Effector CD8-positive, alpha-beta T cell (primary cell): Measurements from ENCODE around the gene MBOAT1.
"Not testable (repeated sequence)": the region's sequence is repeated elsewhere in the genome, so short reads cannot be mapped to it uniquely, and the experiment has no call there.

Experiments
- DNase-seq: peaks from one replicate; lab custom pipeline; 2025; lab: John Stamatoyannopoulos, UW

MBOAT1 gene

DNA sequence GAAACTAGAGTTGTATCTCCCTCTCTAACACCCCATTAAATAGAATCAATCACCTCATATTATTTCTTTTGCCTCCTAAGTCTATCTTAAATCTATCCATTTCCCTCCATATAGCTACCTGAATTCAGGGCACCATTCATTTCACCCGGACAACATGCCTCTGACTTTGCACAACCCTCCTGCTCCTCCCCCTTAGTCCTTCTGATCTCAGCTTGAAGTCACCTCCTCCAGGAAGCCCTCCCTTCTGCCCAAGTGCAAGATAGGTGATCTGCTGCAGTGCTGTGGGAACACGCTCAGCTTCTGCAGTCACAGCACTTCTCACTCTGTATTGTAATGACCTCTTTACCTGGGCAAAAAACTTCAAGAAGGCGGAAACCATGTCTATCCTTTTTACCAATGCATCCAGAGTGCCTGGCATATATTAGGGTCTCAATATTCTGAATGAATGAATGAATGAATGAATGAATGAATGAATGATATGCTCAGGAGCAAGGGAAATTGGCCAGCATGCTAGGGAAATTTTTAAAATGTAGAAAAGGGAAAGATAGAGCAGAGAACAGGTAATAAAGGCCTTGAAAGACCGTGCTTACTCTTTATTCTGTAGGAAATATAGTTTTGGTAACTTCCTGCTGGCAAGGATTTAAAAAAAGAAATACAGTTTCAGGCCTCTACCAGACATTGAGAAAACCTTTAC lies 41.7 kb downstream of the MBOAT1 start:
- DNase-seq: no peak

DNA sequence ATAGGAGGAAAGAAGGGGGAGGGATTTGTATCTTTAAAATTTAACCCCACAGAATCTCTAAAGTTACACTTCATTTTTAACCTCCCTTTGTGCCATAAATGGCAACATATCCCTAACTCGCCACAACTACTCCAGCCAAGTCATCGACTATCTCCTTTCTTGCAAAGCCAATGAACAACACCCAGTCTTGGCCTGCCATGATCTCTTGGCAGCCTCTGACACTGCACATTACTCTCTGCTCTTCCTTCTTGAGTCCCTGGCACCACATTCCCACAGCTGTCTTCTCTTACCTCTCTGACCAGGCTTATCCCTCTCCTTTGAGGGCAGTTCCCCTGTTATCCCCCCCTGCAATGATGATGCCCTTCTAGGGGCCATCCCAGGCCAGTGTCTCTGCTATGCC lies 42.5 kb downstream of the MBOAT1 start:
- no peak for DNase-seq

DNA sequence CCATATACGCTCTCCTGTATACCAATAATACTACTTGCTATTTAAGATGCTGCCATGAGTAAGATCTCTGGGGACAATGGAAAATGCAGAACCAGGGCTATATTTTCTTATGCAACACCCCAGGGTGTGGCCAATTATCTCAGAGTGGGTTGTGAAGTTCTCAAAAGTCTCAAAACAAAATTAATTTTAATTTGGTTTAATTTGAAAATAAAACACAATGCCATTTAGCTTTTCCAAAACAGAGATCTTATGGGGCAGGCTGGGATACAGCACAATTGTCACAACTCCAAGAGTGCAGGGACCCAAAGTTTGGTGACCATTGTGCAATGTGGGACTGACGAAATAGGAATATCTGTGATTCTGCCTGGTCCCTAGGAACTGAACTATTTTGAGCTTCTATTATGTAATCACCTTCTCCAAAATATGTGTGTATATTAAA lies 43.1 kb downstream of the MBOAT1 start:
- DNase-seq: no peak

DNA sequence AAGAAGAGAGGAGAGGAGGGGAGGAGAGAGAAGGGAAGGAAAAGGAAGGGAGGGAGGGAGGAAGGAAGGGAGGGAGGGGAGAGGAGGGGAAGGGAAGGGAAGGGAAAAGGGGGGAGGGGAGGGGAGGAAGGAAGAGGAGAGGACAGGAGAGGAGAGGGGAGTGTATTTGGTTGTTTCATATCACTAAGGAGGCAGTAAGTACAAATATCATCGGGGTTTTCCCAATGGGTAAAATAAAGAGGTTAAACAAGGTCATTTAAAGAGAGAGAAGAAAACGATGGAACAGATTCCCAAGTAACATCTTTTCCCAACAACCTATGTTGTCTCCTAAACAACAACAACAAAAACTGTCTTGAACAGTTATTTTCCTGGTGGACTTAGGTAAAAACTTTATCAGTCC lies 43.6 kb downstream of the MBOAT1 start:
- no peak for DNase-seq

DNA sequence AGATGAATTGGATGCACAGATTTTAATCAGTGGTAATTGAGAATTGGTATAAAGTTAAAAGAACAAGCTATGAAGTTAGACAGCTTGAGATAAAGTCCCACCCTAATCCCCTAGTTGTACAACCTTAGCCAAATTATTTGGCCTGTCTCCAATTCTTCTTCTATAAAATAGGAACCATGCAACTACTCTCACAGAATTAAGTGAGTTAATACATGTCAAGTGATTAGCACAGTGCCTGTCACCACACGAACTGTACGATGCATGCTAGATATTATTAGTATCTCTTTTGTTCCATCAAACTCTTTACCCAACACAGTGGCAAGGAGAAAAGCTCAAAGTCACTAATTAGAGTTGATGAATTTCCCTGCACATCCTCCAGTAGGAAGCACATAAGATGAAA lies 44.7 kb downstream of the MBOAT1 start:
- no peak for DNase-seq

DNA sequence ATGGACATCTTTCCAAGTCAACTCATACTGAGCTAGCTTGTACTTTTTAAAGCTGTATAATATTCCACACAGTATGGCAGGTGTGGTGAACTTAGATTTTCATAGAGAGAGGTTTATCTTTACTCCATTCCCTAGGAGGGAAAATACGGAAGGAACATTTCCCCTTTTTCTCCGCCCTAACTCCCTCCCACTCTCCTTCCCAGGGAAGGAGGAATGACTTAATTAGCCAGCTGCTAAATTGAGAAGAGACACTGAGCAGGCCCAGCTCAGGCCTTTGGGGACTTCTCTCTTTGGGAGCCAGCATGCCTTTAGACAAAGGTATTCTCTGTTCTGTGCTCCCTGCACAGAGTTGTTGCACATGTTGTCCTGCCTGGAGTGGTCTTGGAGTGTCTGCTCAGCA lies 46.1 kb downstream of the MBOAT1 start:
- no peak for DNase-seq

DNA sequence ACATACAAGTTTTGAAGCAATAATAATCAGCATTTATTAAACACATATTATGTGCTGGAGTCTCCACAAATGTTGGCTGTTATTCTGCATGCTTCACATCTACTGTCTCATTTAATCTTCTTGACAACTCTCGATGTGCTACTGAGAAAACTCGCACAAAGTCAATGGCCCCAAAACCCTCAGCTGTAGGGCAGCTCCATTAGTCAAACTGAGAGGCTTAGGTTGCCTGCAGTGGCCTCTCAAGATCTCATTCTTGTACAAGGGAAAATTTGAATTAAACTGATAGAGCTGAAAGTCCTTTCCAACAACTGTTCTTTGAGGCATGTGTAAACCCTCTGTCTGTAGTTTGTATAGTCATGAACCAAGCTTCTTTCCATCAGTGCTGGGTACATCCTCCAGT lies 49.8 kb downstream of the MBOAT1 start:
- DNase-seq: no peak

DNA sequence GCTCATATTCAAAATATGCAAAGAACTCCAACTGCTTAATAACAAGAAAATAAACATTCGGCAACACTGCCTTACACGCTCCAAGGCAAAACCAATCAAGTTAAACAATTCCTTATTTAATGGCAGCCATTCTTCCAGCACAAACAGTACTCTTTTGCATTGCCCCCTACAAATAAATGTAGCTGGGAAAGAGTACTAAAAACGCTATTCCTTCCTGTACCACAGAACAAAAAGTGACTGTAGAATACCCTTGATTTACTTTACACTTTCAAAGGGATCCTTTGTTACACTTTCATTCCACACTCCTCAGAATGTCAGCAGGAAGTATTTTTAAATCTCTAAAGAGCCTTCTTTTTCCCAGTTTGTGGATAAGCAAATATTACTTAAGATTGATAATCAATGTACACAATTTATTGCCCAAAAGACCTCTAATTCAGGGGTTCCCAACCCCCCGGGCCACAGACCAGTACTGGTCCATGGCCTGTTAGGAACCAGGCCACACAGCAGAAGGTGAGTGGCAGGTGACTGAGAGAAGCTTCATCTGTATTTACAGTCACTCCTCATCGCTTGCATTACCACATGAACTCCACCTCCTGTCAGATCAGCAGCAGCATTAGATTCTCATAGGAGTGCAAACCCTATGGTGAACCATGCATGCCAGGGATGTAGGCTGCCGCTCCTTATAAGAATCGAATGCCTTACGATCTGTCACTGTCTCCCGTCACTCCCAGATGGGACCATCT lies 51.6 kb downstream of the MBOAT1 start:
- no peak for DNase-seq

DNA sequence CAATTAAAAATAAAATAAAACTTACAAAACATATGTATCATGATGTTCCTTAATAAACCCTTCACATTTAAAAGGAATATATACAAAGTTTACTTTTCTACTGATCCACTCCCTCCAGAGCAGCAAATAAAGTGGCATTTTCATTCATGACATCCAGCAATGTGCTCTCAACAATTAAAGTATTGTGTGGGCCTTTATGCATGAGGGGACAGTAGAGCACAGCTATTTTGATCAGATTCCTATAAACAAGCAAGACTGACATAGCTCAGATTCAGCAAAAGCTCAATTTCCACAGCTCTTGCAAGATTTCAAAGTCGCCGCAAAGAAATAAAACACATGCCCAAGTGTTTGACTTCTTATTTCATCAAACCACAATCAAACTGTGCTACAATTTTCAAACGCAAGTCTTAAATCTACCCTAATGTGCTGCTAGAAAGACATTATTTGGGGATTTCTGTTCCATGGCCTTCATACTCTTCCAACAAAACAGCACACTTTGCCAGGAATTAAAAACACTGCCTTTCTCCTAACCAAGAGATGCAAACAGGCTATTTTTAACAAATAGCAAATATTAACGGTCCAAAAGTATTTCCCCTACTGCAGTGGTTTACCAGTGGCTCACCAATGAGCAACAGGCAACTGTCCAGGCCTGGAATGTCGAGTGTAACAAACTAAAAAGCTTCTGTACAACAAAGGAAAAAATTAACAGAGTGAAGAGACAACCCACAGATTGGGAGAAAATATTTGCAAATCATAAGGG lies 52.3 kb downstream of the MBOAT1 start:
- DNase-seq: no peak

DNA sequence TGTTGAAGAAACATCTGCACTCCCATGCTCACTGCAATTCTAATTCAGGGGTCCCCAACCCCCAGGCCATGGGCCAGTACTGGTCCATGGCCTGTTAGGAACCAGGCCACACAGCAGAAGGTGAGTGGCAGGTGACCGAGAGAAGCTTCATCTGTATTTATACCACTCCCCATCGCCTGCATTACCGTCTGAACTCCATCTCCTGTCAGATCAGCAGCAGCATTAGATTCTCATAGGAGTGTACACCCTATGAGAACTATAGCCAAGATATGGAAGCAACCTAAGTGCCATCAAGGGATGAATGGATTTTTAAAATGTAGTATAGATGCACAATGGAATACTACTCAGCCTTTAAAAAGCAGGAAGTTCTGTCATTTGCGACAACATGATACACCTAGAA lies 53.2 kb downstream of the MBOAT1 start:
- DNase-seq: no peak

DNA sequence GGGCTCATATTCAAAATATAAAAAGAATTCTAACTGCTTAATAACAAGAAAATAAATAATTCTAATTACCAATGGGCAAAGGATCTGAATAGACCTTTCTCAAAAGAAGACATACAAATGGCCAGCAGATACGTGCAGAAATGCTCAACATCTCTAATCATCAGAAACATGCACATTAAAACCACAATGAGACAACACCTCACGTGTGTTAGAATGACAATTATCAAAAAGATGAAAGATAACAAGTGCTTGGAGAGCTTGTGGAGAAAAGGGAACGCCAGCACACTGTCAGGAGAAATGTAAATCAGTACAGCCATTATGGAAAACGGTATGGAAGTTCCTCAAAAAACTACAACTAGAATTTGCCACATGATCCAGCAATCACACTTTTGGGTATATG lies 53.6 kb downstream of the MBOAT1 start:
- DNase-seq: no peak

DNA sequence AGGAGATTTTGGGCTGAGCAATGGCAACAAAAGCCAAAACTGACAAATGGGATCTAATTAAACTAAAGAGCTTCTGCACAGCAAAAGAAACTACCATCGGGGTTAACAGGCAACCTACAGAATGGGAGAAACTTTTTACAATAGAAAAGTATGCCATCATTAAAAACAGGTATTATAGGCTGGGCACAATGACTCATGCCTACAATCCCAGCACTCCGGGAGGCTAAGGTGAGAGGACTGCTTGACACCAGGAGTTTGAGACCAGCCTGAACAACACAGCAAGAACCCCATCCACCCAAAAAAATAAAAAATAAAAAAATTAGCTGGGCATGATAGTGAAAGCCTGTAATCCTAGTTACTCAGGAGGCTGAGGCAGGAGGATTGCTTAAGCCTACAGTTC lies 55.4 kb downstream of the MBOAT1 start:
- DNase-seq: no peak

DNA sequence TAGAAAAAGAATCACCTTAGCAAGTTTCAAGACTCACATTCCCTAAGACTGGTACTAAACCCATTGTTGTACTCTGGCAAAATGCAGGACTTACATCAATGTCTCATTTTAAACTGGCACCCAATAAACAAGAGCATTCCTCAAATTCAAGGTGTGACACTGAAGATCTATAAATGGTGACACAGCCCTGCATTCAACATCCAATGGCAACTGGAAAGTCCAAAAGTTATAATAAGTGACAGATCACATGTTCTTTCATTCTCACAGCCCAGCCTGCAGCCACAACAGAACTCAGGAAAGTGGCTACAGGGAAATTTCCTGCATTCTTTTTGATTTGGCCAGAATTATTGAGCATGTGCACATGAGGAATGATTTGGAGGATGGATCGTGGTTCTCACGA lies 57.5 kb downstream of the MBOAT1 start:
- DNase-seq: no peak

DNA sequence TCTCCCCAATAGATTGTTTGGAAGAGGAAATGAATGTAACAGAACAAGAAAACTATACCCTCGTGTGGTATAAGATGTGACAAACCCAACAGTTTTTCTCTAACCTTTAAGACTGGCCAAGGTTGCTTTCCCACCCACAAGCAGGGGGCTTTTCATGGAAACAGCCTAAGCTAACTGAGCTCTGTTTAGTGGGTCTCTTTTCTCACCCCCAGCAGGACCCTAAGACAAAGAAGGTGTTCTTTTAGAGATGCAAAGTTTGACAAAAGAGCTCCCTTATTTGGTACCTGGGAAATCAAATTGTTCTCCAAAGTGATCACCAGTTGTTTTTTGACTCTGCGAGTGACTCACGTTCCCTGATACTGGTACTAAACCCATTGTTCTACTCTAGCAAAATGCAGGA lies 59.1 kb downstream of the MBOAT1 start:
- DNase-seq: no peak

DNA sequence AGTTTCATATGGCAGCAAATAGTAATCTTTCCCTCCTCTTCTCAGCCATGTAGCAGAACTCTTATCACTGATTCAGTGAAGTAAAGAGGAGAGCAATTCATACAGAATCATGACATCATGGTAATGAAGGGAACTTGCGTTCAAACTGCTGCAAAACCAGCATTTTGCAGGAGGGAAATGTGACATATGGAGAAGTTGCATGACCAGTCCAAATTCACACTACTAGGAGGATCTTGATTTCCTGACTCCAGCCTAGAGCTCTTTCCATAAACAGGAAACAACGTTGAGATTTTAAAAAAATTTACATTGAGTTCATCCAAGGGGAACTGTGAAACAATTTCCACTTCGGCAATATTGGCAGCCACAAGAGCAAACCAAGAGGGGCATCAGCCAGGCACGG lies 63.8 kb downstream of the MBOAT1 start:
- no peak for DNase-seq

DNA sequence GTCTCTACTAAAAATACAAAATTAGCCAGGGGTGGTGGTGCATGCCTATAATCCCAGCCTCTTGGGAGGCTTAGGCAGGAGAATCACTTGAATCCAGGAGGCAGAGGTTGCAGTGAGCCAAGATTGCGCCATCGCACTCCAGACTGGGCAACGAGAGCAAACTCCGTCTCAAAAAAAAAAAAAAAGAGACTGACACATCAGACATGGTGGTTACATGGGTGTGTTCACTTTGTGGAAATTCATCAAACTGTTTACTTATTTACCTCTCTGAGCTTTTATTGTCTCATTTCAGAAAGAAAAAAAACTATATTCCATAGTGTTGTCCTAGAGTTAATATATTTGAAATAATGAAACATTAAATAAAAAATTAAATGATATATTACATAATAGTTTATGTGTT lies 64.8 kb downstream of the MBOAT1 start:
- DNase-seq: no peak

DNA sequence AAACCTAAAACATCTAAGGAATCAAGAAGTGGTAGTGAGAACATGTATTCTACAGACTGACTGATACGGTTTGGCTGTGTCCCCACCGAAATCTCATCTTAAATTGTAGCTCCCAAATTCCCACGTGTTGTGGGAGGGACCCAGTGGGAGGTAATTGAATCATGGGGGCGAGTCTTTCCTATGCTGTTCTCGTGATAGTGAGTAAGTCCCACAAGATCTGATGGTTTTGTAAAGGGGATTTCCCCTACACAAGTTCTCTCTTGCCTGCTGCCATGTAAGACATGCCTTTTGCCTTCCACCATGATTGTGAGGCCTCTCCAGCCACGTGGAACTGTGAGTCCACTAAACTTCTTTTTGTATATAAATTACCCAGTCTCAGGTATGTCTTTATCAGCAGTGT lies 65.4 kb downstream of the MBOAT1 start:
- not testable (repeated sequence) for DNase-seq

DNA sequence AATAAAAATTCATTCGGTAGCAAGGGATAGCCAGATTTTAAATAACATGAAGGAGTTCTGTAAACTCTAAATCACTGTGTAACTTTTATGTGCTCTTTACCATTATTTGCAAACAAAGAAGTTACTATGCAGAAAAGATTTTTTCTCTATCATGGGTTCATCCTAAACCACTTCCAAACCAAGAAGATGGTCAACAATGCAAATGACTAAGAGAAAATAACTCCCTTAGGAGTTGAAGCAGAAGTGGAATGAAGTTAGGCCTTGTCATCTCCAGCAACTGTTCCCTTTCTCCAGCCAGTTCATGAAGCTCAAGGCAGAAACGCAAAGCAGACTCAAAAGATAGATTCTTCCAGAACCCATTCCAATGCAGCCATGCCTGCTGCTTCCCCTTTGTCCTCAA lies 66.0 kb downstream of the MBOAT1 start:
- DNase-seq: no peak

DNA sequence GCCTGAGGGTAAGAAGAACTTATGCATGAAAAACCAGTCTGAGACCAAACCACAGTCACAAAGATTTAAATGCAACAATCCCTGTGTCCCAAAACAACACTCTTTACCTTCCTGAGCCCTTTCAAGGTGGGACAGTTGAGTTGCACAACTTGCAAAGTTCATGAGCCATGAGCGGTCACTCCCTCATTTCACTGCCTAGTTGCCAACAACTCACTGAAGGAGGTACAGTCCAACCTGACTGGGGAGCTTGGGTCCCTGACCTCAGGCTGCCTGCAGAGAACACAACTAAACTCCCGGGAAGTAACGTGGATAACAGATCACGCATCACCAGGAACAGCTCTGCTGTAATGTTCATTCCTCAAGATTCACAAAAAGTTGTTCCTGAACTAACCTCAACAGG lies 69.4 kb downstream of the MBOAT1 start:
- DNase-seq: no peak

DNA sequence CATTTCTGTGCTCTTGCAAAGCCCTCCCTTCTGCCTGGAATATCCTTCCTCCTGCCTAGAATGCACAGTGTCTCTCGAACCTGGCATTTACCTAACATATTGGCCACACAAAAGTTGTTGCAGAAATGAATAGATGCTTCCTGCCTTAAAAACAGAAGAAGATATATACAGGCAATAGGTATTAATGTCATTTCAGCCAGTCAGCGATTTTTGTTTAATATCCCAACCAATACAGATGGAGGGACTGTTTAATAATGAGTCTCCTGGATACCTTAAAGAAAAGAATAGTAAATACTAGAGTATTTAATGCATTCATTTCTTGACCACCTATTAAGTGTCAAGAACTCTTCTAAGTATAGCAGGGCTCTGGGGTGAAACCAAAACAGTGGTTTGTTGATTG lies 70.3 kb downstream of the MBOAT1 start:
- no peak for DNase-seq

DNA sequence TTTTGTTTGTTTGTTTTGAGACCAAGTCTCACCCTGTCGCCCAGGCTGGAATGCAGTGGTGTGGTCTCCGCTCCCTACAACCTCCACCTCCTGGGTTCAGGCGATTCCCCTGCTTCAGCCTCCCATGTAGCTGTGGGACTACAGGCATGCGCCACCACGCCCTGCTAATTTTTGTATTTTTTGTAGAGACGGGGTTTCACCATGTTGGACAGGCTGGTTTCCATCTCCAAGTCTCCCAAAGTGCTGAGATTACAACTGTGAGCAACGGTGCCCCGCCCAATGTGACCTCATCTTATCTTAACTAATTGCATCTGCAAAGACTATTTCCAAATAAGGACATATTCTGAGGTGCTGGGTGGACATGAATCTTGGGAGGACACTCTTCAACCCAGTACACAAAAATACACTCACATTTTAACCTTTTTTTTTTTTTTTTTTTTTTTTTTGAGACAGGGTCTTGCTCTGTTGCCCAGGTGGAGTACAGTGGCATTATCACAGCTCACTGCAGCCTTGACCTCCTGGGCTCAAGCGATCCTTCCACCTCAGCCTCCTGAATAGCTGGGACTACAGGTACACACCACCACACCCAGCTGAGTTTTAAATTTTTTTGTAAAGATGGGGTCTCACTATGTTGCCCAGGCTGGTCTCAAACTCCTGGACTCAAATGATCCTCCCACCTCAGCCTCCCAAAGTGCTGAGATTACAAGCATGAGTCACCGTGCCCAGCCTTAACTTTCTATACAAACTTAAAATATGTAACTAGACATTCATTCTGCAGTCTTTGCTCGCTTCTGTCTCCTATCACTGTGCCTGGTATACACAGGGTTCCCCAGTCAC lies 72.9 kb downstream of the MBOAT1 start:
- DNase-seq: not testable (repeated sequence)

DNA sequence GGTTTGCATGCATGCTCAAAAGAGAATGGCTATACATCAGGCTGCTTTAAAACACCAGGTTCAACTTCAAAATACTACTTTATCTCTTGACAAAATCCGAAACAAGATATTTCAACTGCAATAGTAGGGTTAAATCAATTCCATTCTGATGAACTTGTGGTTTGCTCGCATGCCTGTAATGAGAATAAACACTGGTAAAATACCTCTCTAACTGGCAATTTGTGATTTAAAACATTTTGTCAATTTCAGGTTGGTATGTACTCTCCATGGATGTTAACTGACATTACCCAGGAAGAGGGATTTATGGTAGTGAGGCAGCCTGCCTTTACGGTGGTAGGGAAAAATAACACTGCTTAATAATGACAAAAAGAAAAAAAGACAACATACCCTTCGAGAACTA lies 74.4 kb downstream of the MBOAT1 start:
- no peak for DNase-seq
